ENCODE measurements around the gene CHST9. TPM values are rescaled to one million over a fixed set of nuclear protein-coding genes. Genes with fewer than 3 reads are reported as not detected.

Gene CHST9
- total RNA-seq, 1 experiment from 2014 or later = 19.2 TPM

DNA sequence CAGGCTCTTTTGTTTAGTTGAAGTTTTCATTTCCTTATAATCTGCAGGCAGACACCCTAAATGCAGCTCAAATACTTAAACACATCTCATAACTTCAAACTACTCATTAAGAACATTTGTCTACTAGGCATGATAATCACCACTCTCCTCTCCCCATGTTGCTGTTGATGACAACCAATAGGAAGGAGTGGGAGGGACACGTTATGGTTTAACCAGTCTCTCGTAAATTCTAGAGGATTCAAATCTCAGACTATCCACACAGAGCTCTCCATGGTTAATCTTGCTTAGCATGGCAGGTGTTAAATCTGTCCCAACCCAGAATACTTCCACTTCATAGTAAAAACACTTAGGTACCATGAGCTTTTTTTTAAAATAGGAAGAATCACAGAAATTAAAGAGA, 192.2 kb downstream of the CHST9 start (continued):
- TF ChIP-seq CTCF (IDR thresholded peaks at IDR 0.05) (no peak), SP1 (CRISPR knock-in tag; conservative IDR thresholded peaks at IDR 0.05) (no peak), ZNF512 (CRISPR knock-in tag; IDR thresholded peaks at IDR 0.05; ENCODE audit: borderline replicate concordance) (no peak), TEAD1 (CRISPR knock-in tag; IDR thresholded peaks at IDR 0.05) (no peak)

DNA sequence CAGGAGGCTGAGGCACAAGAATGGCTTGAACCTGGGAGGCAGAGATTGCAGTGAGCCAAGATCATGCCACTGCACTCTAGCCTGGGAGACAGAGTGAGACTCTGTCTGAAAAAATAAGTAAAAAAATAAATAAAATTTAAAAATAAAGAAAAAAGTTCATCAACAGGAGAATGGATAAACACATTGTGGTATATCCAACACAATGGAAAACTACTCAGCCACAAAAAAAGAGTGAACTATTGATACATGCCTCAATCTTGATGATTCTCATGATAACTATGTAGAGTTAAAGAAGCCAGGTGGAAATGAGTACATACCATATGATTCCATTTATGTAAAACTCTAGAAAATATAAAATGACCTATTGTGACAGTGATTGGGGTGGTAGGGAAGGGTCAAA, 195.3 kb downstream of the CHST9 start:
- ChIA-PET CTCF (no interaction called here), POLR2A (no interaction called here)
- TF ChIP-seq HMGA2 (CRISPR knock-in tag; IDR thresholded peaks at IDR 0.05) = no peak
- TF ChIP-seq, protein P1, sequence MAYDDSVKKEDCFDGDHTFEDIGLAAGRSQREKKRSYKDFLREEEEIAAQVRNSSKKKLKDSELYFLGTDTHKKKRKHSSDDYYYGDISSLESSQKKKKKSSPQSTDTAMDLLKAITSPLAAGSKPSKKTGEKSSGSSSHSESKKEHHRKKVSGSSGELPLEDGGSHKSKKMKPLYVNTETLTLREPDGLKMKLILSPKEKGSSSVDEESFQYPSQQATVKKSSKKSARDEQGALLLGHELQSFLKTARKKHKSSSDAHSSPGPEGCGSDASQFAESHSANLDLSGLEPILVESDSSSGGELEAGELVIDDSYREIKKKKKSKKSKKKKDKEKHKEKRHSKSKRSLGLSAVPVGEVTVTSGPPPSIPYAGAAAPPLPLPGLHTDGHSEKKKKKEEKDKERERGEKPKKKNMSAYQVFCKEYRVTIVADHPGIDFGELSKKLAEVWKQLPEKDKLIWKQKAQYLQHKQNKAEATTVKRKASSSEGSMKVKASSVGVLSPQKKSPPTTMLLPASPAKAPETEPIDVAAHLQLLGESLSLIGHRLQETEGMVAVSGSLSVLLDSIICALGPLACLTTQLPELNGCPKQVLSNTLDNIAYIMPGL (CRISPR knock-in tag; IDR thresholded peaks at IDR 0.05) = no peak
- TF ChIP-seq KAT7 (CRISPR knock-in tag; IDR thresholded peaks at IDR 0.05; ENCODE audit: borderline replicate concordance) = no peak
- no peak for TF ChIP-seq ZNF138 (CRISPR knock-in tag; conservative IDR thresholded peaks at IDR 0.05)
- TF ChIP-seq TEAD4 (CRISPR knock-in tag; IDR thresholded peaks at IDR 0.05) = no peak
- TF ChIP-seq TP53 (CRISPR knock-in tag; IDR thresholded peaks at IDR 0.05) = no peak
- Mint-ChIP-seq H3K4me1 (0 out of 2 replicates have a peak, but pooled peaks cover 3% of the 10 kb centered on the region), H3K9me3 (peaks cover 24% of the 10 kb centered on the region), H3K27me3 (ENCODE audit: low read depth) (no peaks in the 10 kb centered on the region), H3K27ac (no peak overlapping the region), H3K4me3 (no peak overlapping the region), H3K36me3 (peaks cover 14% of the 10 kb centered on the region)
- DNase-seq (ENCODE audit: low spot score) = no peak
- ATAC-seq = no peak

DNA sequence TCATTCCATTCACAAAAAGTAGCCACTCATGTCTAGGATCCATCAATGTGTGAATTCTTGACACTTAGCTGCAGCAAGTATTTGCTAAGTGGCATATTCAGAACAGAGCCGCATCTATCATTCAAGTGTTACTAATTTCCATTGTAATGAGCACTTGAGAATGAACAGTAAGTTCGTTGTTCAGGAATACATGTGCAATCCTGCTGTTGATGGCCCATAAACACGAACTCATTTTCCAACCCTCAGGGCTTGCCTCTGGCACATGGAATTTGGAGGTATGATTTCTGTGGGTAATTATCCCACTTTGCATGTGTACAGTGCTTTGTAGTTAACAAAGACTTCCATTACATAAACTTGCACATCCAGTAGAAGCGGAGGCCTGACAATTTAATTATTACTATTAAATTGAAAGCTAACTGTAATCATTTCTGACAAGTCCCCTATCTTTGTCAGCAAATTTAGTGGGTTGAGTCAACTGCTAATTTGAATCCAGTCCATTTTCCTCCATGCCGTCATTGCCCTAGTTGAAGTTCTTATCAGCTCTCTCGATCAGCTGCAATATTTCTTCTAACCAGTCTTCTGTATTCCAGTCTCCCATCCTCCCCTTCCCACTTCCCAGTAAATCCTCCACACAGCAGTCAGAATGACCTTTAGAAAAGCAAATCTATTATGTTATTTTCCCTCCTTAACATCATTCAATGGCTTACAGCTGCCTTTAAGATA, 203.6 kb downstream of the CHST9 start:
- H3K4me1 Mint-ChIP-seq = peaks cover 25% of the 10 kb centered on the region
- TF ChIP-seq NFYB (CRISPR knock-in tag; conservative IDR thresholded peaks at IDR 0.05; ENCODE audit: low read depth) = no peak
- TF ChIP-seq, protein P2, sequence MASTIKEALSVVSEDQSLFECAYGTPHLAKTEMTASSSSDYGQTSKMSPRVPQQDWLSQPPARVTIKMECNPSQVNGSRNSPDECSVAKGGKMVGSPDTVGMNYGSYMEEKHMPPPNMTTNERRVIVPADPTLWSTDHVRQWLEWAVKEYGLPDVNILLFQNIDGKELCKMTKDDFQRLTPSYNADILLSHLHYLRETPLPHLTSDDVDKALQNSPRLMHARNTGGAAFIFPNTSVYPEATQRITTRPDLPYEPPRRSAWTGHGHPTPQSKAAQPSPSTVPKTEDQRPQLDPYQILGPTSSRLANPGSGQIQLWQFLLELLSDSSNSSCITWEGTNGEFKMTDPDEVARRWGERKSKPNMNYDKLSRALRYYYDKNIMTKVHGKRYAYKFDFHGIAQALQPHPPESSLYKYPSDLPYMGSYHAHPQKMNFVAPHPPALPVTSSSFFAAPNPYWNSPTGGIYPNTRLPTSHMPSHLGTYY (CRISPR knock-in tag; IDR thresholded peaks at IDR 0.05) = no peak
- TF ChIP-seq, protein P3, sequence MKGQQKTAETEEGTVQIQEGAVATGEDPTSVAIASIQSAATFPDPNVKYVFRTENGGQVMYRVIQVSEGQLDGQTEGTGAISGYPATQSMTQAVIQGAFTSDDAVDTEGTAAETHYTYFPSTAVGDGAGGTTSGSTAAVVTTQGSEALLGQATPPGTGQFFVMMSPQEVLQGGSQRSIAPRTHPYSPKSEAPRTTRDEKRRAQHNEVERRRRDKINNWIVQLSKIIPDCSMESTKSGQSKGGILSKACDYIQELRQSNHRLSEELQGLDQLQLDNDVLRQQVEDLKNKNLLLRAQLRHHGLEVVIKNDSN (CRISPR knock-in tag; IDR thresholded peaks at IDR 0.05) = no peak
- TF ChIP-seq SP1 (CRISPR knock-in tag; conservative IDR thresholded peaks at IDR 0.05) = no peak
- TF ChIP-seq ZNF219 (CRISPR knock-in tag; IDR thresholded peaks at IDR 0.05; ENCODE audit: borderline replicate concordance) = no peak
- no peak for DNase-seq (ENCODE audit: low spot score)

More for the DNA sequence above, 203.6 kb downstream of the CHST9 start:
- ChIA-PET POLR2A (interaction anchor here (0.6 kb wide), 1 partner anchor 1931 kb away, joined by 3 read pairs; no protein-coding TSS in a partner anchor), CTCF (no interaction called here)
- Mint-ChIP-seq H3K4me3 (no peak overlapping the region), H3K9me3 (no peaks in the 10 kb centered on the region), H3K36me3 (no peaks in the 10 kb centered on the region), H3K27ac (no peak overlapping the region), H3K27me3 (ENCODE audit: low read depth) (no peaks in the 10 kb centered on the region)
- ATAC-seq = no peak

Measured in WTC11 (cell line).